Raji (cell line): ENCODE measurements around the gene SULF2.

ENCODE experiments used
- POLR2A ChIP-seq: IDR thresholded peaks from 2 replicates; pipeline ENCODE4 v1.6.1; 2011; ENCODE audit warnings: low read depth, low read length, control low read depth; ENCODE audit not compliant: insufficient read depth

Gene SULF2

DNA sequence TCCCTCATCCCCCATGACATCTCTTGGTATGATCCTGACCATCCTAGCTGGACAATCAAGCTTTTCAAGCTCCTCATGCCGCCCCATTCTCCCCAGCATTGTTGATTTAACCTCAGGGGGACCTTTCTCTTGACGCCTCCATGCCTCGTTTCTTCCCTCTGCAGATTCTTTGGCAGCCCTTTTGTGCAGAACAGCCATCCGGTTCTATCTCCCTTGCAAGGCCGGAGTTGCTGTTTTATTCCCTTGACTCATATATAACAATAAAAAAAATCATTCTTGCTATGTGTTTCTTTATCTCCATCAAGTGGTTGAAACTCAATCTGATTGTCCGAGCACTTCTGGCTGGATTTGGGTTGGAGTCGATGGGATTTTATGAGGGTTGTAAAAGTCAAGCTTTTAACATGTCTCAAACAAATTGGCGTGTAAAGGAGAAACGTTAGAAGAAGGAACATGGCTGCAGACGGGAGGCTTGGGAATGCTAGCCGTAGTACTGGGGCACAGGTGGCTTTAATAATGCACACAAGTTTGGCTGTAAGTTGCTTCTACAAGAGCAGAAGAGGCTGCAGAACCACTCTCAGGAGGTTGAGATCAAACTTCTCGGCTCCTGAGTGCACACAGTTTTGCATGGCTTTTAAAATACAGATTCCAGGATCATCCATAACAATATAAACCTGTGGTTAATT is 3.9 kb upstream of the SULF2 start:
- no peak for TF ChIP-seq POLR2A

DNA sequence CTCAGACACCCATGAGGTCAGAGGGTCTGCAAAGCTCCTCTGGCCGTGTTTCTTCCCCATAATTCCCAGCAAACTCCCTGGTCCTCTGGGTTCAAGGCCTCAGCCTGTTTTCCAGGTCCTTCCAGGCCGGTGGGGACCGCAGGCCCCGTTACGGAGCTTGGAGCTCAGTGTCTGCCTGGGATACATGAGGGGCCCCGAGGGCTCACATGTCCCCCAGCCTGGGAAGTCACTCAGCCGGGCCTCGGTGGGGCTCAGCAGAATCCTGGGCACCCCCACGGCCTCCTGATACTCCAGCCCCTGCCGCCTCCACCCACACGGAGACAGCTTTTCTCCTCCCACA is 3.4 kb upstream of the SULF2 start:
- no peak for TF ChIP-seq POLR2A

DNA sequence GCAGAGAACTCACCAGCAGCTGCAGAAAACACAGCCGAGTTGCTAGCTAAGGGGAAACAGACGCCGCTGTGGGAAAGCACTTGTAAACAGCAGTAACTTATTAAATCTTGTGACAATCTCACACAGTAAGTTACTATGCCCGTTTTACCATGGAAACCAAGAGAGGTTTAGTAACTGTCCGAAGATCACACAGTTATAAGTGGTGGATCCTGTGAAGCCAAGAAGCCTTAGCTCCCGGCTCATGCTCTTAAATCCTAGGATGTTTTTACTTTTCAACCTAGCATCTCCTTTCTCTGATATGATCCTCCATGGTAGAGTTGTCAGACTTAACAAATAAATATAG is 1.5 kb upstream of the SULF2 start:
- no peak for TF ChIP-seq POLR2A

DNA sequence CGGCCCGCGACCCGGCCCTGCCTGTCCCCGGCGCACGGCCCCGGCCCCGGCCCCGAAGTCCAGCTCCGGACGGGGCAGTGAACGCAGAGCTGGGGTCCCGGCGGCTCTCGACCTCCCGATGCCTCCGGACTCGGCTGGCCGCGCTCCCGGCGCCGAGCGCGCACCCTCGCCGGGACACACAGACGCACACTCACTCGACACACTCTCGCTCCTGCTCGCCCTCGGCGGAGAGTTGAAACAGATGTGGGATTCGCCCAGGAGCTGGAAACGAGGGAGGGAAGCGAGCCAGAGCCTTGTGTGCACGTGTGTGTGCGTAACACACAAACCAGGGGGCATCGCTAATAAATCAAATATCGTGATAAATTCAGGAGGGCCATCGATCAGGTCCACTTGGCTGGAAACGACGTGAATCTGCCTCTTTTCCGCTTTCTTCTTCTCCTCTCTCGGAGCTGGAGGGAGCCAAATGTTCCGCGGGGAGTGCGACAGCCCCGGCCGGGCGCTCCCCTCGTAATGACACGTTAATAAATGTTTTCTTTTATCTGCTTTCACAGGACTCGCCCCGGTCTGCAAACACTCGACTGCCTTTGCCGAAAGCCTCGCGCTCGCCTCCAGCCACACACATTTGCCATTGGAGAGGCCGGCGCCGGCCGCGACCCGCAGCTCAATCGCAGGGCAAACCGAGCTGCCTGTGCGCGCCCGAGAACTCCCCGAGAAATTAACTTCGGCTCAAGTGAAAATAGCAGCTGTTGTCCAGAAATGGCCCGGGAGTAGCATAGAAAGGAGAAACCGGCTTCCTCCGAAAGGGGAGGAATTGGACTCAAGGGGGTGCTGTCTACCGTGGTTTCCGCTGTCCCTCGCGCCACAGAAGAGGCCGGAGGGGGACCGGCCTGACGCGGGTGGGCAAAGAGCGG is 828 bp upstream of the SULF2 start:
- TF ChIP-seq POLR2A, result no peak

DNA sequence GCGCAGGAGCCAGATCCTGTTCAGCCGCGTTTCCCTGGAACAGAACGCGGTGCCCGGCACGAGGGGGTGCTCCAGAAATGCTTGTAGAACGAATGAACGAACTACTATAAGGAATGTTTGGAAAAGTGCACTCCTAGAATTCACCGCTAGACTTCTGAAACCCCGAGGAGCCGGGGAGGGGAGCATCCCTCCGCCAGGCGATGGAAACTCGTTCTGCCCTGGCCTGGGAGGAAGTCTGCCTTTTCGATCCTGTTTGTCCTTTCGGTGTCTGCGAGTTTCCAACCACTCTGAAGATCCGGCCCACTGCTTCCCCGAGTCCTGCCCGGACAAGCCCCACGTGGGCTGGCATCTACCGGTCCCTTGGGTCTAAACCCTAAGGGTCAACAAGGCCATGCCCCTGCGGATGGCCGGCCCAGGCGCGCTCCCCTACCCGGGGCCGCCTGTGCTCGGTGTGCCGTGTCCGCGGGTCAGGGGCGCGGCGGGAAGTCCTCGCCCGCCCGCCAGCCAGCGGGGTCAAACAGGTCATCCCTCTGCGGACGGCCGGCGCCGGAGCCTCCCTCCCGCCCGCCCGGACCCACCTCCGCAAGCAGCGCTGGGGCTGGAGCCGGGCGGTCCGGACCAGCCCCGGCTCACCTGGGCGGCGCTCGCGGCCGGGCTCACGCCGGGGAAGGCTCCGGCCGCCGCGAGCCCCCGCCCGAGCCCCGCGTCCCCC is 526 bp downstream of the SULF2 start:
- TF ChIP-seq POLR2A, result no peak

- TF ChIP-seq POLR2A, result no peak
These were observed 1.3 kb downstream of the SULF2 start for GRCh38 chr20:47783828-47784598.

DNA sequence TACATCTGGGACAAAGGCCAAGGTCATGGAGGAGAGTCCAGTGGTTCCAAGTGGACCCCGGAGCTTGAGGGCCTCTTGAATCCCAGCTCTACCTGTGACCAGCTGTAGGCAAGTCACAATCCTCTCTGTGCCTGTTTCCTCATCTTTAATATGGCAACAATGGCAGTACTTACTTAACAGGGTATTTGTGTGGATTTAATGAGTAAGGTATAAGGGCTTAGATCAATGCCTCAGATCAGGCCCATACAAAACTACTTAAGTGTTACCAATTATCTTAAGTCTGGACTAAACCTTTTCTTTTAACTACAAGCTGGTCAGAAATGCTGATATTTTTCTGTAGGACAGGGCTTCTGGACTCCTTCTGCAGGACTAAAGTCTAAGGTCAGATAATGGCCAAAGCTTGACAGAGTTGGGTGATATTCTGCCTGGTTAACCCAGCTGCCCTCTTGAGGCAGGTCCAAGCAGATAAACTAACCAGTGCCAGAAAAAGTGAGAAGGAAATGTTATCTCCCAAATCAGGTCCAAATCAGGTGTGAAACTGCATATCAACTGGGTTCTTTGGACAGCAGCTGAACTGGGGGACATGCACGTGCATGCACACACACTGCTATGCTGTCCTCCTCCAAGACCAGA is 2.2 kb downstream of the SULF2 start:
- no peak for TF ChIP-seq POLR2A

DNA sequence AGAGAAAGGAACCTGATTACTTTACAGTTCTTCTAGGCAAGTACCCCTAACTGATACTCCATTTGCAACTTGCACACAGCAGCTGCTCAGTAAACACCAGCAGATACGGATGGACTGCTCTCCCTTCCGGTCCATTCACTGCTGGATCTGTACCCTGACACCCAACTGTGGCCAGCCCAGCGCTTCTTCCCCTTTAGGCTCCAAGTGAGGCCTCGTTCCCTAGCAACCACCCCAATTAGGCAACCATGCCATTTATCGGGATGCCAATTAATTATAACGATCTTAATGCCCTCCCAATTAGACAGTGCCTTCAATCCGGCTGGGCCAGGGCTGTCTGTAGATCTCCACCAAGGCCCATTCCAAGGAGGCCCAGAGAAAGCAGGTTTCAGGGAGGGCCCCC is 3.2 kb downstream of the SULF2 start:
- no peak for TF ChIP-seq POLR2A

DNA sequence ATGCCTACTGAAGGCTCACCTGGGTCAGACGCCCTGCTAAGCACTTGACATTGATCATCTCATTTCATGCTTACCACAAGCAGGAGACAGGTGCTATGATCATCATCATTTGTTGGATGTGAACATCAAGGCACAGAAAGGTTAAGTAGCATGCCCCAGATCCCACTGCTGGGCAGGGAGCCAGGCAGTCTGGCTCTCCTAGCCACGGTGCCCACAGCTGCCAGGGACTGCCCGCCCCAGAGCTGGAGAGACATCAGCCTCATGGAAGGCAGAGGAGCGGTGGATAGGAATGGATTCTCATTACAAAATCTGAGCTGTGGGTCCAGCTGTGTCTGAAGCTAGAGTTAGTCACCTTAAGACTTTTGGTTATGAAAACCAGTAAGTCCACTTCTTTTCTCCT is 3.6 kb downstream of the SULF2 start:
- no peak for TF ChIP-seq POLR2A

DNA sequence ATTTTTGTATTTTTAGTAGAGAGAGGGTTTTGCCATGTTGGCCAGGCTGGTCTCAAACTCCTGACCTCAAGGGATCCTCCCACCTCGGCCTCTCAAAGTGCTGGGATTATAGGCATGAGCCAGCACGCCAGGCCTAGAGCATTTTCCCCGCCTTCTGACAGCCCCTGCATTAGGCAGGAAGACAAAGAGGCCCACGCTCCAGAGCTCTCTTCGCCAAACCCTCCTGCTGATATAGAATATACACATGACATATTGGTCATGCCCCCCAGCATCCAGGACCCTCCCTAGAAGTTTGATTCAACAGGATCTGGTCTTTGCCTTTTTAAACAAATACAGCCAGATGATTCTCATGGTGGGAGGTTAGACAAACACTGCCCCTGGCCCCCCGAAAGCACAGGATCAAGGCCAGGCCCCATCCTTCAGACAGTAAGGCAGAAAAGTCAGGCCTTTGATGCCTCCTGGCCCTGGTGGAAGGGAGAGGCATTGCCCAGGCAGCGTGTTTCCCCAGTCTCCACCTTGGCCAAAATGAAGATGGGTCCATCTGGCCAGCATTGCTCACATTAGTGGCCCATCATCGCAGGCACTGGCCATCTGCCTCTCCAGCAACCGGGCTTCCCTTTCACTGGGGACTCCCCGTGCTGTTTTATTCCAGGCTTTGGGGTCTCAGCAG is 4.4 kb downstream of the SULF2 start:
- no peak for TF ChIP-seq POLR2A

- TF ChIP-seq POLR2A, result no peak
These were observed 6.6 kb downstream of the SULF2 start for GRCh38 chr20:47778398-47779354.

DNA sequence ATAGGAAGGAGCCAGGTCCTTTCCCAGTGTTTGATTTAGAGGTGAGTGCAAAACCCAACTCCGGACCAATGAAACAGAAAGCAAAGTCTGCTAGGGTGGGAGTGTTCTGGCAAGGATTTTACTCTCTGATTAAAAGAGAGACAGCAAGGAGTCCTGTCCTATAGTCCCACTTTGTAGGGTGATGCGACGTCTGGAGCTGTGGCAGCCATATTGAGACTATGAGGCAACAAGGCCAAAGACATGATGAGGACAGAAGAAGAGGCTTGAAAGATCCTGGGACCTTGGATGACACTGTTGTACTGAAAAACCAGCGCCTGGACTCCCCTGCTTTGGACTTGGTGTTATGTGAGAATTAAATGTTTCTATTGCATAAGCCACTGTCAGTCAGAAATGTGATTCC is 8.1 kb downstream of the SULF2 start:
- TF ChIP-seq POLR2A, result no peak

- no peak for TF ChIP-seq POLR2A
These were observed 8.6 kb downstream of the SULF2 start for GRCh38 chr20:47776639-47777038.

DNA sequence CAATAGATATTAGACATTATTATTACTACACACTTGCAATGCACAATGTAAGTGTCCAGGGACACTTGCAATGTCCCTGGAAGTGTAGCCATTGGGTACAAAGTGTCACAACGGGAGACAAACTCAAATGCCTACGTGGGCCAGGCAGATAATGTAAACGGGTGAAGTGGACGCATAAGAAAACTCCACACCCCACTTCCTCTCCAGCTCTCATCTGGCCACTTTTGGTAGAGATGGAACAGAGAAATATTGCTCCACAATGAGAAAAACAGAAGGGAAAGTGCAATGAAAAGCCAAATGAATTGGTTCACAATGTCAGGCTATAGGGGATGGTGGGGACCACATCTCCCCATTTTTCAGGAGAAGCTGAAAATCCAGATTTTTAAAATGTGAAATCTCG is 9.4 kb downstream of the SULF2 start:
- TF ChIP-seq POLR2A, result no peak

DNA sequence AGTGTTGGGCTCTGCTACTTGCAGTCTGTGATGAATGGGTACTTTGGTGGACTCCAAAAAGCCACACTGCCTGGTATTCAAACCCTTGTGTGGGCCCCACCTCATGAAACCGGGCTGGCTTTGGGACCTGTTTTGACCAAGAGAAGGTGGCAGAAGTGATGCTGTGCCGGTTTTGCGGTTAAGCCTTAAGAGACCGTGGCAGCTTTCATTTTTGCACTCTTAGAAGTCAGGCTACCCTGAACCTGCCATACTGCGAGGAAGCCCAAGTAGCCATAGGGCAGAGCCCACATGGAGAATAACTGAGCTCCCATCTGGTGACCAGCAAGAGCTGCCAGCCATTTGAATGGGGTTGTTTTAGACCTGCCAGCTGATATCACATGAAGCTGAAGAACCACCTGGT is 10.2 kb downstream of the SULF2 start:
- TF ChIP-seq POLR2A, result no peak
